ENCODE results near the gene DGKZ. TPM values are rescaled to one million over a fixed set of nuclear protein-coding genes. Genes with fewer than 3 reads are reported as not detected.

DGKZ gene
- total and polyA plus RNA-seq, 10 of the 15 experiments (the other 5 are each of a cell fraction or from before 2014, with no cell fraction given): 0.50 to 78.4 (median 39.5) TPM

GRCh38 chr11:46334211-46334610 lies 13.1 kb upstream of the DGKZ start:
- TF ChIP-seq POLR2AphosphoS5 (IDR thresholded peaks at IDR 0.05; ENCODE audit: low read length) (no peak), ETV6 (conservative IDR thresholded peaks at IDR 0.05 in 1 of 2, IDR thresholded peaks at IDR 0.05 in 1 of 2; ENCODE audit: borderline replicate concordance in 1 of 2, low read depth in 1 of 2) (no peak), RUNX3 (IDR thresholded peaks at IDR 0.05; ENCODE audit: low read length) (no peak), HSF1 (IDR thresholded peaks at IDR 0.05; ENCODE audit: low read depth, low read length) (no peak), BCL3 (IDR thresholded peaks at IDR 0.05; ENCODE audit: borderline replicate concordance, insufficient read depth, low read depth, low read length, poor library complexity, severe bottlenecking) (no peak), CTCF (IDR thresholded peaks at IDR 0.05 in 2 of 3, conservative IDR thresholded peaks at IDR 0.05 in 1 of 3; ENCODE audit: control insufficient read depth in 2 of 3, extremely low read depth in 1 of 3, insufficient read depth in 1 of 3, low read depth in 3 of 3, low read length in 3 of 3) (no peak)
- H3K4me3 ChIP-seq: no peak overlapping the region
- ChIA-PET SMC1A (ENCODE audit: uncharacterized antibody, unreplicated experiment) (no interaction called here), RAD21 (ENCODE audit: unreplicated experiment) (no interaction called here), POLR2A (no interaction called here), CTCF (interaction anchor here (0.6 to 1.7 kb wide), 2 partner anchors 10 to 90 kb away, joined by 3 to 5 read pairs; no protein-coding TSS in a partner anchor)
- H3K36me3 ChIP-seq (ENCODE audit: control insufficient read depth in 2 of 2, insufficient read depth in 2 of 2, low read length in 1 of 2): no peaks in the 10 kb centered on the region
- intact Hi-C loops (cut with micrococcal nuclease; ENCODE audit: unreplicated experiment) (no loop called here), in situ Hi-C loops (cut with MboI) (no loop called here)
- H3K27me3 ChIP-seq (replicated peaks in 1 of 2; ENCODE audit: control insufficient read depth in 2 of 2, insufficient read depth in 2 of 2, low read length in 1 of 2): peaks cover 17 to 30% of the 10 kb centered on the region in 2 experiments
- no peak overlapping the region for H3K27ac ChIP-seq (ENCODE audit: control insufficient read depth, insufficient read depth)
- FAIRE-seq: no peak
- H4K20me1 ChIP-seq (ENCODE audit: control insufficient read depth, insufficient read depth): no peaks in the 10 kb centered on the region
- no peak overlapping the region for H2AFZ ChIP-seq (ENCODE audit: control insufficient read depth, low read depth, low read length)
- WGBS (ENCODE audit: insufficient coverage, insufficient replicate concordance, low lambda C conversion rate, missing lambda C conversion rate): 52% methylated on average over 3 of the region's 3 CpGs
- H3K4me2 ChIP-seq (ENCODE audit: control insufficient read depth, insufficient read depth): no peak overlapping the region
- ATAC-seq: no peak
- H3K4me1 ChIP-seq (ENCODE audit: control insufficient read depth, insufficient read depth, low read length): no peaks in the 10 kb centered on the region; the same call in 1 of the 2 replicates
- no peaks in the 10 kb centered on the region for H3K9me3 ChIP-seq (replicated peaks; ENCODE audit: control insufficient read depth, insufficient read depth, low read length)
- no TSS peak for BruUV-seq (replicated peaks)
- DNase-seq (ENCODE audit: low read depth, low spot score): no peak
- H3K79me2 ChIP-seq (ENCODE audit: control insufficient read depth, insufficient read depth, low read length): no peaks in the 10 kb centered on the region
- H3K9ac ChIP-seq (ENCODE audit: control insufficient read depth, insufficient read depth, low read length): no peak overlapping the region

All from GM12878 (cell line).